IMR-90 (cell line): ENCODE results near the gene NCAM1. TPM values are rescaled to one million over a fixed set of nuclear protein-coding genes. Genes with fewer than 3 reads are reported as not detected.

ENCODE experiments used
- ATAC-seq: fragments of 200-7000 bp; cut with Tn5 transposase; 2 replicates; pipeline ENCODE4 v1.9.1; 2020; ENCODE audit warnings: low read depth, mild to moderate bottlenecking, moderate library complexity
- BruUV-seq: library from RNA; stranded (reverse); fragments of 400-500 nt; replicated peaks from 2 replicates; lab custom pipeline; 2021; lab: Mats Ljungman, UMichigan
- CTCF ChIA-PET: fragments of 300-600 bp; formaldehyde crosslinking; extraction: SDS; loops from one replicate; lab custom pipeline; 2021; ENCODE audit warnings: antibody characterized with exemption; lab: Yijun Ruan, JAX
- POLR2A ChIA-PET: fragments of 300-600 bp; sonication (Branson Sonifier 250); formaldehyde crosslinking; loops from one replicate; lab custom pipeline; 2022; ENCODE audit warnings: antibody characterized with exemption; ENCODE audit not compliant: unreplicated experiment; lab: Charles Lee
- DNase-seq: peaks from one replicate; pipeline ENCODE4 v3.0.0; 2013
- H2AFZ ChIP-seq: replicated peaks from 2 replicates; pipeline ENCODE3; 2013; ENCODE audit warnings: low read length, mild to moderate bottlenecking; ENCODE audit not compliant: poor library complexity
- H2AK5ac ChIP-seq: 2 replicates; pipeline ENCODE4 v1.6.1; 2013; ENCODE audit warnings: low read depth, low read length, inconsistent platforms
- H2AK9ac ChIP-seq: replicated peaks from 2 replicates; pipeline ENCODE3; 2013; ENCODE audit warnings: mild to moderate bottlenecking, low read depth, low read length, moderate library complexity; ENCODE audit not compliant: poor library complexity
- H2BK120ac ChIP-seq: 2 replicates; pipeline ENCODE4 v1.6.1; 2013; ENCODE audit warnings: low read depth, low read length, inconsistent platforms
- H2BK15ac ChIP-seq: 3 replicates; pipeline ENCODE4 v1.6.1; 2013; ENCODE audit warnings: low read depth, low read length, inconsistent platforms
- H2BK20ac ChIP-seq: 2 replicates; pipeline ENCODE4 v1.6.1; 2013; ENCODE audit warnings: low read depth, mild to moderate bottlenecking, inconsistent platforms, low read length, moderate library complexity
- H2BK5ac ChIP-seq: 2 replicates; pipeline ENCODE4 v1.6.1; 2013; ENCODE audit warnings: mild to moderate bottlenecking, low read depth, low read length, inconsistent platforms; ENCODE audit not compliant: poor library complexity, severe bottlenecking
- H3K14ac ChIP-seq: replicated peaks from 2 replicates; pipeline ENCODE4 v1.6.1; 2013; ENCODE audit warnings: low read depth, low read length, inconsistent platforms
- H3K18ac ChIP-seq: 2 replicates; pipeline ENCODE4 v1.6.1; 2013; ENCODE audit warnings: low read depth, low read length, control low read depth
- H3K23ac ChIP-seq: 2 replicates; pipeline ENCODE4 v1.6.1; 2013; ENCODE audit warnings: low read depth, low read length, inconsistent platforms
- H3K27ac ChIP-seq: 2 replicates; pipeline ENCODE4 v1.5.1; 2013; ENCODE audit warnings: mild to moderate bottlenecking, control low read depth, low read length; ENCODE audit not compliant: insufficient read depth
- H3K27me3 ChIP-seq: 2 replicates; pipeline ENCODE4 v1.6.1; 2013; ENCODE audit warnings: low read length; ENCODE audit not compliant: control insufficient read depth, insufficient read depth
- H3K36me3 ChIP-seq: 2 replicates; pipeline ENCODE4 v1.6.1; 2013; ENCODE audit warnings: low read length, mixed read lengths; ENCODE audit not compliant: control insufficient read depth, insufficient read depth
- H3K4ac ChIP-seq: 2 replicates; pipeline ENCODE4 v1.6.1; 2013; ENCODE audit warnings: low read depth, low read length, inconsistent platforms
- H3K4me1 ChIP-seq: 2 replicates; pipeline ENCODE4 v1.6.1; 2013; ENCODE audit warnings: low read length, mixed read lengths; ENCODE audit not compliant: control insufficient read depth, insufficient read depth
- H3K4me2 ChIP-seq: 2 replicates; pipeline ENCODE4 v1.6.1; 2013; ENCODE audit warnings: low read depth, mild to moderate bottlenecking, control low read depth, low read length, moderate library complexity
- H3K4me3 ChIP-seq: 2 replicates; pipeline ENCODE4 v1.5.1; 2013; ENCODE audit warnings: low read depth, mild to moderate bottlenecking, control low read depth, low read length, moderate library complexity; ENCODE audit not compliant: insufficient read depth
- H3K56ac ChIP-seq: 2 replicates; pipeline ENCODE4 v1.6.1; 2013; ENCODE audit warnings: low read length, inconsistent platforms; ENCODE audit not compliant: insufficient read depth; ENCODE audit errors: extremely low read depth
- H3K79me1 ChIP-seq, 2 experiments: 2 replicates each; pipeline ENCODE4 v1.6.1; 2013; ENCODE audit warnings: low read length in 2 of 2, inconsistent platforms in 1 of 2, low read depth in 1 of 2
- H3K9ac ChIP-seq: 2 replicates; pipeline ENCODE4 v1.6.1; 2013; ENCODE audit warnings: low read depth, low read length, control low read depth
- H3K9me1 ChIP-seq: 2 replicates; pipeline ENCODE4 v1.6.1; 2013; ENCODE audit warnings: low read length, inconsistent platforms; ENCODE audit not compliant: insufficient read depth
- H3K9me3 ChIP-seq: 2 replicates; pipeline ENCODE4 v1.6.1; 2013; ENCODE audit warnings: low read length; ENCODE audit not compliant: control insufficient read depth, insufficient read depth
- H4K20me1 ChIP-seq: 2 replicates; pipeline ENCODE4 v1.6.1; 2013; ENCODE audit warnings: low read length, inconsistent platforms; ENCODE audit not compliant: insufficient read depth
- H4K5ac ChIP-seq: 2 replicates; pipeline ENCODE4 v1.6.1; 2013; ENCODE audit warnings: mild to moderate bottlenecking, low read depth, low read length, control low read depth
- H4K8ac ChIP-seq, 2 experiments: 2 replicates each; pipeline ENCODE4 v1.6.1; 2013; ENCODE audit warnings: low read depth in 2 of 2, low read length in 2 of 2, control low read depth in 1 of 2, inconsistent platforms in 1 of 2
- H4K91ac ChIP-seq: 2 replicates; pipeline ENCODE4 v1.6.1; 2013; ENCODE audit warnings: low read depth, low read length, inconsistent platforms; ENCODE audit not compliant: insufficient read depth
- FOS ChIP-seq: fragments of 150-350 bp; IDR thresholded peaks from 2 replicates; pipeline ENCODE4 v1.6.1; 2016; ENCODE audit warnings: low read depth, low read length
- MAFK ChIP-seq: IDR thresholded peaks from 2 replicates; pipeline ENCODE4 v1.6.1; 2012; ENCODE audit warnings: low read depth, low read length, improper control_type of control experiment
- NFE2L2 ChIP-seq: fragments of 150-350 bp; IDR thresholded peaks from 2 replicates; pipeline ENCODE4 v1.6.1; 2016; ENCODE audit warnings: low read depth, mild to moderate bottlenecking, low read length
- POLR2A ChIP-seq: IDR thresholded peaks from 2 replicates; pipeline ENCODE4 v1.6.1; 2012; ENCODE audit warnings: mild to moderate bottlenecking, low read depth, low read length
- RAD21 ChIP-seq: IDR thresholded peaks from 2 replicates; pipeline ENCODE4 v1.6.1; 2012; ENCODE audit warnings: low read length, improper control_type of control experiment
- RCOR1 ChIP-seq: IDR thresholded peaks from 2 replicates; pipeline ENCODE4 v1.6.1; 2012; ENCODE audit warnings: mild to moderate bottlenecking, low read length, improper control_type of control experiment; ENCODE audit not compliant: insufficient replicate concordance
- SMC3 ChIP-seq: fragments of 150-350 bp; IDR thresholded peaks from 2 replicates; pipeline ENCODE4 v1.6.1; 2016; ENCODE audit warnings: low read depth, mild to moderate bottlenecking, antibody characterized with exemption, low read length, moderate library complexity
- WGBS, 2 experiments: methylation state at CpG; one replicate each; pipeline versions ENCODE4 v1.1.5 to v1.1.7; 2013; ENCODE audit warnings: missing lambda C conversion rate in 2 of 2; ENCODE audit not compliant: insufficient read length in 1 of 2; ENCODE audit errors: extremely low coverage in 2 of 2; 5-methylcytosine and 5-hydroxymethylcytosine counted together
- dilution Hi-C: fragments of 300-500 bp; cut with HindIII; formaldehyde crosslinking; loops from one replicate; pipeline ENCODE4 v1.14.3; 2018; ENCODE audit warnings: low sequenced_read_pairs; ENCODE audit not compliant: unreplicated experiment
- in situ Hi-C: fragments of 300-500 bp; cut with MboI; formaldehyde crosslinking; loops from 3 replicates; pipeline ENCODE4 v1.14.3; 2019; ENCODE audit warnings: low sequenced_read_pairs, inconsistent platforms, mixed read lengths
- intact Hi-C: fragments of 100-400 bp; cut with micrococcal nuclease; formaldehyde crosslinking; loops from 2 replicates; pipeline ENCODE4 v1.10.0; 2022
- polyA plus RNA-seq, 3 experiments: library from polyadenylated mRNA; depleted of rRNA; stranded (reverse); fragments of >200 nt; gene quantifications; 2 replicates each; pipeline ENCODE4 v1.2.3, GENCODE V29; 2012; ENCODE audit warnings: low replicate concordance in 1 of 3
- total RNA-seq: library from RNA; depleted of rRNA; stranded (reverse); fragments of >200 nt; gene quantifications from 2 replicates; pipeline ENCODE4 v1.2.3, GENCODE V29; 2012
- TF ChIP-seq, protein P1 (sequence below): fragments of 150-350 bp; IDR thresholded peaks from 2 replicates; pipeline ENCODE4 v1.6.1; 2016; ENCODE audit warnings: low read depth, mild to moderate bottlenecking, low read length, moderate library complexity, borderline replicate concordance
- TF ChIP-seq, protein P2 (sequence below): conservative IDR thresholded peaks from 2 replicates; pipeline ENCODE4 v1.5.1; 2012; ENCODE audit warnings: mild to moderate bottlenecking, low read depth, low read length, improper control_type of control experiment

NCAM1 gene
- total and polyA plus RNA-seq, 2 of the 4 experiments (the other 2 are of a cell fraction): 0.09 to 0.18 TPM

DNA sequence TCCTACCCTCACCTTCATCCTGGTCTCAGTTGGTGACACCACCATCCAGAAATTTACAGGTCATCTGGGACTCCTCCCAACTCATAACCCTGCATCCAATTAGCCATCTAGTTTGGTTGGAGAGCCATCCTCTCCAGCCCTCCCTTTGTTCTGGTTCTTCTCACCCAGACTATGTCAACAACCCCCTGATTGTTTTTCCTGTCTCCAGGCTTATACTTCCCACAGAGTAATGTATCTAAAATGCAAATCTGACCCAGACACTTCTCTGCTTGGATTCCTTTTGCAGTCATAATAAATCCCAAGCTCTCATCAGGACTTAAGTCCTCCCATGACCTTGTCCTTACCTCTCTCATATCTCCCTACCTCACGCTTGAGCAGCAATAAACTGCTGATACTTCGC, 356.1 kb downstream of the NCAM1 start:
- H2AFZ ChIP-seq: no peak overlapping the region
- ChIA-PET CTCF (no interaction called here), POLR2A (no interaction called here)
- intact Hi-C loops (no loop called here), in situ Hi-C loops (no loop called here), dilution Hi-C loops (no loop called here)
- no peak overlapping the region for H2BK120ac ChIP-seq
- H2AK9ac ChIP-seq: no peak overlapping the region
- H3K18ac ChIP-seq: no peak overlapping the region
- 91% methylated on average over 2 of the region's 2 CpGs; no CpG with 5 or more reads in 1 of the 2 experiments for WGBS, 2 experiments
- no peak overlapping the region for H3K56ac ChIP-seq
- TF ChIP-seq SMC3 (no peak), RCOR1 (no peak), POLR2A (no peak), RAD21 (no peak), FOS (no peak), MAFK (no peak), NFE2L2 (no peak)
- TF ChIP-seq, protein P1, sequence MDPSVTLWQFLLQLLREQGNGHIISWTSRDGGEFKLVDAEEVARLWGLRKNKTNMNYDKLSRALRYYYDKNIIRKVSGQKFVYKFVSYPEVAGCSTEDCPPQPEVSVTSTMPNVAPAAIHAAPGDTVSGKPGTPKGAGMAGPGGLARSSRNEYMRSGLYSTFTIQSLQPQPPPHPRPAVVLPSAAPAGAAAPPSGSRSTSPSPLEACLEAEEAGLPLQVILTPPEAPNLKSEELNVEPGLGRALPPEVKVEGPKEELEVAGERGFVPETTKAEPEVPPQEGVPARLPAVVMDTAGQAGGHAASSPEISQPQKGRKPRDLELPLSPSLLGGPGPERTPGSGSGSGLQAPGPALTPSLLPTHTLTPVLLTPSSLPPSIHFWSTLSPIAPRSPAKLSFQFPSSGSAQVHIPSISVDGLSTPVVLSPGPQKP: no peak
- TF ChIP-seq, protein P2, sequence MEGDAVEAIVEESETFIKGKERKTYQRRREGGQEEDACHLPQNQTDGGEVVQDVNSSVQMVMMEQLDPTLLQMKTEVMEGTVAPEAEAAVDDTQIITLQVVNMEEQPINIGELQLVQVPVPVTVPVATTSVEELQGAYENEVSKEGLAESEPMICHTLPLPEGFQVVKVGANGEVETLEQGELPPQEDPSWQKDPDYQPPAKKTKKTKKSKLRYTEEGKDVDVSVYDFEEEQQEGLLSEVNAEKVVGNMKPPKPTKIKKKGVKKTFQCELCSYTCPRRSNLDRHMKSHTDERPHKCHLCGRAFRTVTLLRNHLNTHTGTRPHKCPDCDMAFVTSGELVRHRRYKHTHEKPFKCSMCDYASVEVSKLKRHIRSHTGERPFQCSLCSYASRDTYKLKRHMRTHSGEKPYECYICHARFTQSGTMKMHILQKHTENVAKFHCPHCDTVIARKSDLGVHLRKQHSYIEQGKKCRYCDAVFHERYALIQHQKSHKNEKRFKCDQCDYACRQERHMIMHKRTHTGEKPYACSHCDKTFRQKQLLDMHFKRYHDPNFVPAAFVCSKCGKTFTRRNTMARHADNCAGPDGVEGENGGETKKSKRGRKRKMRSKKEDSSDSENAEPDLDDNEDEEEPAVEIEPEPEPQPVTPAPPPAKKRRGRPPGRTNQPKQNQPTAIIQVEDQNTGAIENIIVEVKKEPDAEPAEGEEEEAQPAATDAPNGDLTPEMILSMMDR: no peak
- no peak overlapping the region for H3K9ac ChIP-seq
- H3K23ac ChIP-seq: no peak overlapping the region
- no peak overlapping the region for H3K4me3 ChIP-seq
- H3K9me1 ChIP-seq: no peaks in the 10 kb centered on the region; the same call in 1 of the 2 replicates
- no peaks in the 10 kb centered on the region for H4K20me1 ChIP-seq
- no peak overlapping the region for H3K27ac ChIP-seq
- no peaks in the 10 kb centered on the region for H3K27me3 ChIP-seq
- H3K79me1 ChIP-seq: peaks cover 3 to 10% of the 10 kb centered on the region in 2 experiments; a peak in 2 of 4 replicates
- no peak overlapping the region for H3K14ac ChIP-seq
- ATAC-seq (no peak), DNase-seq (no peak)
- no peaks in the 10 kb centered on the region for H3K36me3 ChIP-seq
- no peak overlapping the region for H4K91ac ChIP-seq
- no peak overlapping the region for H2BK5ac ChIP-seq
- H2BK15ac ChIP-seq: no peak overlapping the region
- H2BK20ac ChIP-seq: no peak overlapping the region
- no peak overlapping the region for H3K4me2 ChIP-seq
- H3K4me1 ChIP-seq: no peaks in the 10 kb centered on the region; the same call in none of the 2 replicates
- BruUV-seq: no TSS peak
- H3K9me3 ChIP-seq: no peaks in the 10 kb centered on the region
- H4K5ac ChIP-seq: no peak overlapping the region
- no peak overlapping the region for H3K4ac ChIP-seq
- no peak overlapping the region for H4K8ac ChIP-seq
- no peak overlapping the region for H2AK5ac ChIP-seq
